K562 (cell line): ENCODE data around the gene C1QTNF3. TPM values are rescaled to one million over a fixed set of nuclear protein-coding genes. Genes with fewer than 3 reads are reported as not detected.
"Not testable (repeated sequence)": the region's sequence is repeated elsewhere in the genome, so short reads cannot be mapped to it uniquely, and the experiment has no call there.

ENCODE experiments used
- ATAC-seq: fragments of 200-7000 bp; cut with Tn5 transposase; 3 replicates; pipeline ENCODE4 v1.9.1; 2020; ENCODE audit warnings: moderate library complexity
- BruUV-seq: library from RNA; stranded (reverse); fragments of 400-500 nt; replicated peaks from 2 replicates; lab custom pipeline; 2021; lab: Mats Ljungman, UMichigan
- CTCF ChIA-PET: fragments of 300-600 bp; formaldehyde crosslinking; extraction: SDS; loops from one replicate; lab custom pipeline; 2021; ENCODE audit warnings: low intra/inter-chr PET ratio; lab: Yijun Ruan, JAX
- POLR2A ChIA-PET: fragments of 300-600, 350-650 bp; sonication (Branson Sonifier 250); formaldehyde crosslinking; extraction: SDS; loops from one replicate; lab custom pipeline; 2021; ENCODE audit warnings: antibody characterized with exemption, inconsistent platforms; lab: Yijun Ruan, JAX
- DNase-seq, 4 experiments: peaks; one replicate each; pipeline versions ENCODE4 v3.0.0 to v3.0.0-alpha.2; 2011 to 2018; ENCODE audit warnings: low spot score in 3 of 4, mixed read lengths in 3 of 4; ENCODE audit errors: extremely low read depth in 1 of 4
- FAIRE-seq: peaks from 2 replicates; lab custom pipeline; 2011; peaks lifted over from hg19 to GRCh38; lab: Jason Lieb, UNC
- H2AFZ ChIP-seq: 2 replicates; pipeline ENCODE4 v1.6.0; 2011; ENCODE audit warnings: low read depth, low read length, control low read depth, inconsistent platforms
- H3K27ac ChIP-seq: fragments of 200-600 bp; 3 replicates; pipeline ENCODE4 v1.8.0; 2011; ENCODE audit warnings: low read depth, mild to moderate bottlenecking, control low read depth, inconsistent platforms, low read length, moderate library complexity, mixed read lengths; ENCODE audit errors: extremely low read depth
- H3K27me3 ChIP-seq, 2 experiments: fragments of 300-600 bp in 1 of 2; 2 replicates in 1 of 2; 3 replicates in 1 of 2; pipeline versions ENCODE4 v1.6.0 to v1.8.0; 2011; ENCODE audit warnings: inconsistent platforms in 2 of 2, low read length in 2 of 2, mild to moderate bottlenecking in 1 of 2, mixed read lengths in 1 of 2, moderate library complexity in 1 of 2; ENCODE audit not compliant: control insufficient read depth in 2 of 2, insufficient read depth in 2 of 2
- H3K36me3 ChIP-seq: fragments of 300-600 bp; 3 replicates; pipeline ENCODE4 v1.8.0; 2011; ENCODE audit warnings: mild to moderate bottlenecking, low read length, inconsistent platforms; ENCODE audit not compliant: control insufficient read depth, insufficient read depth
- H3K4me1 ChIP-seq, 2 experiments: fragments of 200-600 bp in 1 of 2; replicated peaks in 1 of 2; 2 replicates in 1 of 2; 3 replicates in 1 of 2; pipeline versions ENCODE4 v1.5.1 to v1.8.0; 2011; ENCODE audit warnings: inconsistent platforms in 2 of 2, low read length in 2 of 2, mild to moderate bottlenecking in 1 of 2, mixed read lengths in 1 of 2, moderate library complexity in 1 of 2; ENCODE audit not compliant: control insufficient read depth in 2 of 2, insufficient read depth in 2 of 2
- H3K4me2 ChIP-seq: 2 replicates; pipeline ENCODE4 v1.6.1; 2011; ENCODE audit warnings: low read length, control low read depth, inconsistent platforms, mixed read lengths; ENCODE audit not compliant: insufficient read depth
- H3K4me3 ChIP-seq: fragments of 200-600 bp; sonication (generic), shearing (Covaris generic); 2 replicates; pipeline ENCODE4 v1.5.1; 2016; ENCODE audit warnings: control low read depth, inconsistent platforms
- H3K79me2 ChIP-seq: fragments of 200-600 bp; 3 replicates; pipeline ENCODE4 v1.8.0; 2011; ENCODE audit warnings: low read length, inconsistent platforms; ENCODE audit not compliant: control insufficient read depth, insufficient read depth
- H3K9ac ChIP-seq, 2 experiments: 2 replicates each; pipeline versions ENCODE4 v1.6.0 to v1.6.1; 2011; ENCODE audit warnings: low read depth in 2 of 2, low read length in 2 of 2, control low read depth in 1 of 2, inconsistent platforms in 1 of 2, mild to moderate bottlenecking in 1 of 2, mixed read lengths in 1 of 2; ENCODE audit not compliant: insufficient read depth in 1 of 2
- H3K9me1 ChIP-seq: one replicate; pipeline ENCODE4 v1.6.0; 2011; ENCODE audit warnings: inconsistent platforms, mild to moderate bottlenecking, low read length, moderate library complexity; ENCODE audit not compliant: control insufficient read depth, insufficient read depth
- H3K9me3 ChIP-seq: replicated peaks from 2 replicates; pipeline ENCODE4 v1.5.1; 2011; ENCODE audit warnings: low read depth, low read length, inconsistent platforms; ENCODE audit not compliant: control insufficient read depth, insufficient read depth
- H4K20me1 ChIP-seq: replicated peaks from 2 replicates; pipeline ENCODE4 v1.6.1; 2011; ENCODE audit warnings: low read length, inconsistent platforms, mixed read lengths; ENCODE audit not compliant: control insufficient read depth, insufficient read depth
- C11orf30 ChIP-seq: fragments of 450-650 bp; IDR thresholded peaks from 2 replicates; pipeline ENCODE4 v1.6.1; 2016; ENCODE audit warnings: low read depth, mild to moderate bottlenecking
- ELF1 ChIP-seq: fragments of 200-800 bp; sonication (Bioruptor generic); IDR thresholded peaks from 2 replicates; pipeline ENCODE4 v1.6.1; 2016; ENCODE audit warnings: missing genetic modification characterization, missing compliant biosample characterization
- MAFF ChIP-seq: IDR thresholded peaks from 2 replicates; pipeline ENCODE4 v1.6.1; 2012; ENCODE audit warnings: low read length, improper control_type of control experiment
- MAFK ChIP-seq: IDR thresholded peaks from 2 replicates; pipeline ENCODE4 v1.6.1; 2011; ENCODE audit warnings: low read length, improper control_type of control experiment
- PHF20 ChIP-seq: fragments of 450-650 bp; IDR thresholded peaks from 2 replicates; pipeline ENCODE4 v1.6.1; 2018; ENCODE audit not compliant: partially characterized antibody
- SLC30A9 ChIP-seq: fragments of 250-450 bp; sonication (Bioruptor Pico); IDR thresholded peaks from 2 replicates; pipeline ENCODE4 v1.8.0; 2022; ENCODE audit warnings: mild to moderate bottlenecking, moderate library complexity
- SP1 ChIP-seq: sonication (generic); formaldehyde crosslinking; IDR thresholded peaks from 2 replicates; pipeline ENCODE4 v1.8.1; 2022; ENCODE audit warnings: mild to moderate bottlenecking, missing genetic modification reagents
- TFAM ChIP-seq: fragments of 250-450 bp; sonication (Bioruptor Pico); conservative IDR thresholded peaks from 2 replicates; pipeline ENCODE4 v1.5.0; 2021; ENCODE audit warnings: mild to moderate bottlenecking, moderate library complexity
- ZNF586 ChIP-seq: fragments of 450-650 bp; formaldehyde crosslinking; conservative IDR thresholded peaks from 2 replicates; pipeline ENCODE4 v1.4.0; 2020; ENCODE audit warnings: mild to moderate bottlenecking, moderate library complexity
- WGBS: fragments of 100-300 bp; shearing (Covaris generic); methylation state at CpG from one replicate; pipeline ENCODE4 v1.1.6; 2016; ENCODE audit warnings: low coverage, mixed read lengths; ENCODE audit not compliant: insufficient coverage; ENCODE audit errors: missing lambda C conversion rate; 5-methylcytosine and 5-hydroxymethylcytosine counted together
- in situ Hi-C: fragments of 300-500 bp; cut with MboI; formaldehyde crosslinking; loops from 4 replicates; pipeline ENCODE4 v1.15.0; 2018; ENCODE audit warnings: inconsistent platforms, mixed read lengths
- intact Hi-C: fragments of 100-400 bp; cut with micrococcal nuclease; formaldehyde crosslinking; loops from 2 replicates; pipeline ENCODE4 v1.14.2; 2022
- polyA plus RNA-seq, 8 experiments: library from polyadenylated mRNA; depleted of rRNA in 4 of 8; stranded (reverse) in 5 of 8; unstranded in 3 of 8; fragments of >200 nt; fragmentation: Nextera tagmentation in 2 of 8; fragmentation: Illumina TruSeq in 1 of 8; extraction: Ambion mirVana in 2 of 8; extraction: Trizol in 1 of 8; gene quantifications; 2 replicates each; pipeline versions ENCODE4 v1.2.1 to v1.2.3, GENCODE V29; 2011 to 2014; ENCODE audit warnings: inconsistent platforms in 1 of 8, missing spikeins in 1 of 8
- total RNA-seq, 7 experiments: library from RNA; depleted of rRNA in 6 of 7; stranded (reverse); fragments of >200 nt in 6 of 7; fragmentation: Illumina TruSeq in 2 of 7; extraction: Trizol in 2 of 7; gene quantifications; 2 replicates each; pipeline versions ENCODE4 v1.2.1 to v1.2.3, GENCODE V29; 2011 to 2021; ENCODE audit warnings: low replicate concordance in 1 of 7
- TF ChIP-seq, protein P1 (sequence below): fragments of 250-450 bp; sonication (Bioruptor Pico); IDR thresholded peaks from 2 replicates; pipeline ENCODE4 v1.8.0; 2021; ENCODE audit warnings: borderline replicate concordance, mild to moderate bottlenecking, moderate library complexity; ENCODE audit not compliant: poor library complexity, severe bottlenecking
- TF ChIP-seq, protein P2 (sequence below): fragments of 250-450 bp; sonication (Bioruptor Pico); IDR thresholded peaks from 2 replicates; pipeline ENCODE4 v1.5.0; 2021; ENCODE audit warnings: mild to moderate bottlenecking, borderline replicate concordance
- TF ChIP-seq, protein P3 (sequence below): fragments of 250-450 bp; sonication (Bioruptor Pico); IDR thresholded peaks from 2 replicates; pipeline ENCODE4 v1.4.0; 2020; ENCODE audit warnings: mild to moderate bottlenecking, moderate library complexity

Gene C1QTNF3
- total and polyA plus RNA-seq, 9 of the 15 experiments (the other 6 are each of a cell fraction or from before 2014, with no cell fraction given): 0.51 to 3.3 (median 2.0) TPM

DNA sequence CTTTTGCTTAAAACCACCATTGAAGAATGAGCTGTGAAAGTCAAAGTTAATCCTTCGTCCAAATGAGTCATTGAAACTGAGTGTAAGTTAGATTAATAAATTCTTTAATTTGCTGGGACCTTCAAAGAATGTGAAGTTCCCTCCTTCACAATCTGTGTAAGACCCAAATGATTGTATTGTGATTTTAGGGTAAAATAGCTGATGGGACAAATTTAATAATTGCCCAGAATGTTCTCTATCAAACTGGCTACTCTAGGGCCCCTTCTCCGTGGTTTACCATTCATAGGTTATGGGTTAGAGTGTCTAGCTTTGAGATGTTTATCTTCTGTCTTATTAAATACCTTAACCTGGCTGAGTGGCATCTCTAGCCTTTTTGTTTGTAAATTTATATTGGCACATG is 11.9 kb downstream of the C1QTNF3 start (continued):
- TF ChIP-seq SP1 (no peak), SLC30A9 (CRISPR knock-in tag) (no peak), MAFF (peak; percentile 46; the same call in 1 of the 2 replicates), MAFK (peak; percentile 28; the same call in 1 of the 2 replicates), C11orf30 (peak; percentile 54; the same call in 1 of the 2 replicates), ELF1 (tag) (no peak), TFAM (CRISPR knock-in tag) (no peak), PHF20 (no peak), ZNF586 (no peak)
- TF ChIP-seq, protein P1, sequence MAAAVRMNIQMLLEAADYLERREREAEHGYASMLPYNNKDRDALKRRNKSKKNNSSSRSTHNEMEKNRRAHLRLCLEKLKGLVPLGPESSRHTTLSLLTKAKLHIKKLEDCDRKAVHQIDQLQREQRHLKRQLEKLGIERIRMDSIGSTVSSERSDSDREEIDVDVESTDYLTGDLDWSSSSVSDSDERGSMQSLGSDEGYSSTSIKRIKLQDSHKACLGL: no peak
- TF ChIP-seq, protein P2, sequence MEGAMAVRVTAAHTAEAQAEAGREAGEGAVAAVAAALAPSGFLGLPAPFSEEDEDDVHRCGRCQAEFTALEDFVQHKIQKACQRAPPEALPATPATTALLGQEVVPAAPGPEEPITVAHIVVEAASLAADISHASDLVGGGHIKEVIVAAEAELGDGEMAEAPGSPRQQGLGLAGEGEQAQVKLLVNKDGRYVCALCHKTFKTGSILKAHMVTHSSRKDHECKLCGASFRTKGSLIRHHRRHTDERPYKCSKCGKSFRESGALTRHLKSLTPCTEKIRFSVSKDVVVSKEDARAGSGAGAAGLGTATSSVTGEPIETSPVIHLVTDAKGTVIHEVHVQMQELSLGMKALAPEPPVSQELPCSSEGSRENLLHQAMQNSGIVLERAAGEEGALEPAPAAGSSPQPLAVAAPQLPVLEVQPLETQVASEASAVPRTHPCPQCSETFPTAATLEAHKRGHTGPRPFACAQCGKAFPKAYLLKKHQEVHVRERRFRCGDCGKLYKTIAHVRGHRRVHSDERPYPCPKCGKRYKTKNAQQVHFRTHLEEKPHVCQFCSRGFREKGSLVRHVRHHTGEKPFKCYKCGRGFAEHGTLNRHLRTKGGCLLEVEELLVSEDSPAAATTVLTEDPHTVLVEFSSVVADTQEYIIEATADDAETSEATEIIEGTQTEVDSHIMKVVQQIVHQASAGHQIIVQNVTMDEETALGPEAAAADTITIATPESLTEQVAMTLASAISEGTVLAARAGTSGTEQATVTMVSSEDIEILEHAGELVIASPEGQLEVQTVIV (CRISPR knock-in tag): no peak
- TF ChIP-seq, protein P3, sequence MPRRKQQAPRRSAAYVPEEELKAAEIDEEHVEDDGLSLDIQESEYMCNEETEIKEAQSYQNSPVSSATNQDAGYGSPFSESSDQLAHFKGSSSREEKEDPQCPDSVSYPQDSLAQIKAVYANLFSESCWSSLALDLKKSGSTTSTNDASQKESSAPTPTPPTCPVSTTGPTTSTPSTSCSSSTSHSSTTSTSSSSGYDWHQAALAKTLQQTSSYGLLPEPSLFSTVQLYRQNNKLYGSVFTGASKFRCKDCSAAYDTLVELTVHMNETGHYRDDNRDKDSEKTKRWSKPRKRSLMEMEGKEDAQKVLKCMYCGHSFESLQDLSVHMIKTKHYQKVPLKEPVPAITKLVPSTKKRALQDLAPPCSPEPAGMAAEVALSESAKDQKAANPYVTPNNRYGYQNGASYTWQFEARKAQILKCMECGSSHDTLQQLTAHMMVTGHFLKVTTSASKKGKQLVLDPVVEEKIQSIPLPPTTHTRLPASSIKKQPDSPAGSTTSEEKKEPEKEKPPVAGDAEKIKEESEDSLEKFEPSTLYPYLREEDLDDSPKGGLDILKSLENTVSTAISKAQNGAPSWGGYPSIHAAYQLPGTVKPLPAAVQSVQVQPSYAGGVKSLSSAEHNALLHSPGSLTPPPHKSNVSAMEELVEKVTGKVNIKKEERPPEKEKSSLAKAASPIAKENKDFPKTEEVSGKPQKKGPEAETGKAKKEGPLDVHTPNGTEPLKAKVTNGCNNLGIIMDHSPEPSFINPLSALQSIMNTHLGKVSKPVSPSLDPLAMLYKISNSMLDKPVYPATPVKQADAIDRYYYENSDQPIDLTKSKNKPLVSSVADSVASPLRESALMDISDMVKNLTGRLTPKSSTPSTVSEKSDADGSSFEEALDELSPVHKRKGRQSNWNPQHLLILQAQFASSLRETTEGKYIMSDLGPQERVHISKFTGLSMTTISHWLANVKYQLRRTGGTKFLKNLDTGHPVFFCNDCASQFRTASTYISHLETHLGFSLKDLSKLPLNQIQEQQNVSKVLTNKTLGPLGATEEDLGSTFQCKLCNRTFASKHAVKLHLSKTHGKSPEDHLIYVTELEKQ: no peak

DNA sequence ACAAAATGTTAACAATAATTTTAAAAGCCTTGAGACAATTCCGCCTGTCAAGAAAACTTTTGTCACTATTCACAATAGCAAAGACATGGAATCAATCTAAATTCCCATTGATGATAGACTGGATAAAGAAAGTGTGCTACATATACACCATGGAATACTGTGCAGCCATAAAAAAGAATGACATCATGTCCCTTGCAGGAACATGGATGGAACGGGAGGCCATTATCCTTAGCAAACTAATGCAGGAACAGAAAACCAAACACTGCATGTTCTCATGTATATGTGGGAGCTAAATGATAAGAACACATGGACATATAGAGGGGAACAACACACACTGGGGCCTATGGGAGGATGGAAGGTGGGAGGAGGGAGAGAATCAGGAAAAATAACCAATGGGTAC is 12.4 kb downstream of the C1QTNF3 start:
- H3K4me3 ChIP-seq, POLR2A ChIA-PET, FAIRE-seq, H3K79me2 ChIP-seq, intact Hi-C loops, H3K9ac ChIP-seq, H3K27ac ChIP-seq, ATAC-seq, H4K20me1 ChIP-seq, CTCF ChIA-PET, H3K9me3 ChIP-seq, H2AFZ ChIP-seq, H3K4me1 ChIP-seq, H3K36me3 ChIP-seq, DNase-seq, H3K4me2 ChIP-seq, BruUV-seq, in situ Hi-C loops, H3K27me3 ChIP-seq, H3K9me1 ChIP-seq: not testable (repeated sequence)
- 46% methylated on average over 2 of the region's 2 CpGs for WGBS
